ENCODE data around the gene PSG1. TPM values are rescaled to one million over a fixed set of nuclear protein-coding genes. Genes with fewer than 3 reads are reported as not detected.
"Not testable (repeated sequence)": the region's sequence is repeated elsewhere in the genome, so short reads cannot be mapped to it uniquely, and the experiment has no call there.

The PSG1 gene
- total RNA-seq, 5 donors from 2014 or later (not counting 1 experiment from before 2014, with no cell fraction given): not detected

DNA sequence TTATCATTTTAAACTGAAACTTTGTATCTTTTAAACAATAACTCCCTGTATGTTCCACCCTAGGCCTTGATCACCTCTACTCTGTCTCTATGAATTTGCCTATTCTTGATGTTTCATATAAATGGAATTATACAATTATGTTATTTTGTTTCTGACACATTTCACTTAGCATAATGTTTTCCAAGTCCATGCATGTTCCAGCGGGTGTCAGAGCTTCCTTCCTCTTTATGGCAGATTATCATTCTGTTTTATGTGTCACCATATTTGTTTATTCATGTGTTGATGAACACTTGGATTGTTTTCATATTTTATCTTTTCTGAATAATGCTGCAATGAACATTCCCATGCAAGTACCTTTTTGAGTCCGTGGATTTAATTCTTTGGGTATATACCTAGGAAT lies 3.2 kb upstream of the PSG1 start:
- H3K9me3 Mint-ChIP-seq; H3K36me3 Mint-ChIP-seq; H3K9me3 ChIP-seq; H3K4me3 ChIP-seq (ENCODE audit: control insufficient read depth in 1 of 2, extremely low read depth in 1 of 2, low read length in 1 of 2); H3K27ac Mint-ChIP-seq; H3K4me1 ChIP-seq (ENCODE audit: control insufficient read depth in 1 of 2, extremely low read depth in 1 of 2, insufficient read depth in 2 of 2, low read length in 2 of 2); CTCF ChIA-PET; H3K36me3 ChIP-seq (ENCODE audit: control insufficient read depth in 2 of 2, extremely low read depth in 1 of 2, insufficient read depth in 1 of 2, low read length in 1 of 2); POLR2A ChIA-PET; DNase-seq; H3K4me1 Mint-ChIP-seq; ATAC-seq (replicated peaks in 1 of 4); H3K27ac ChIP-seq (ENCODE audit: low read length); H3K4me3 Mint-ChIP-seq: not testable (repeated sequence)
- whole genome bisulfite sequencing (ENCODE audit: insufficient coverage): no CpG with 5 or more reads among the region's 2 CpGs
- peaks cover 22 to 49% of the 10 kb centered on the region in 2 donors for H3K27me3 Mint-ChIP-seq
- peaks cover 2 to 20% of the 10 kb centered on the region in 2 experiments for H3K27me3 ChIP-seq (replicated peaks in 1 of 2; ENCODE audit: control insufficient read depth in 2 of 2, extremely low read depth in 1 of 2, insufficient read depth in 2 of 2, low read length in 1 of 2)

DNA sequence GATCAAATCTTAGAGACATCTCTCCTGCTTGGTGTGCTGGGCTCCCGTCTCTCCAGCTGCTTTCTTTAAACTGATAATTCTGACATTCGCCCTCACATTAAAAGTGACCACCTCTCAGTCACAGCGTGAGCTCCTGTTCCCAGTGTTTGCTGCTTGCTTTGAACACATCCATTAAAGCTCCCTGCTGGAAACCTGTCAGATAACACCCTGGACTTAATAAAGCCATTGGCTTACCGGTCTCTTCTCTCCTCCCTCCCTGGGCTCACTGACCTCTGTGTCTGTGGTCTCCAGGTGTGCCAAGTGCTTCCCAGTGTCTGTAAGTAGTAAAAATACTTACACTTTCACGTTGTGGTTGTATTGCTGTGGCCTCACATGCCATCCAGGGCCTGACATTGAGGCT lies 2.5 kb upstream of the PSG1 start:
- WGBS (ENCODE audit: insufficient coverage): 63% methylated on average over 3 of the region's 5 CpGs
- H3K4me3 ChIP-seq (ENCODE audit: control insufficient read depth in 1 of 2, extremely low read depth in 1 of 2, low read length in 1 of 2); H3K9me3 Mint-ChIP-seq; H3K4me1 Mint-ChIP-seq; H3K9me3 ChIP-seq; H3K4me3 Mint-ChIP-seq; ATAC-seq (replicated peaks in 1 of 4); CTCF ChIA-PET; H3K27ac ChIP-seq (ENCODE audit: low read length); DNase-seq; H3K4me1 ChIP-seq (ENCODE audit: control insufficient read depth in 1 of 2, extremely low read depth in 1 of 2, insufficient read depth in 2 of 2, low read length in 2 of 2); H3K27ac Mint-ChIP-seq; H3K36me3 ChIP-seq (ENCODE audit: control insufficient read depth in 2 of 2, extremely low read depth in 1 of 2, insufficient read depth in 1 of 2, low read length in 1 of 2); POLR2A ChIA-PET; H3K36me3 Mint-ChIP-seq: not testable (repeated sequence)
- peaks cover 2 to 20% of the 10 kb centered on the region in 2 experiments for H3K27me3 ChIP-seq (replicated peaks in 1 of 2; ENCODE audit: control insufficient read depth in 2 of 2, extremely low read depth in 1 of 2, insufficient read depth in 2 of 2, low read length in 1 of 2)
- H3K27me3 Mint-ChIP-seq: peaks cover 22 to 45% of the 10 kb centered on the region in 2 donors

DNA sequence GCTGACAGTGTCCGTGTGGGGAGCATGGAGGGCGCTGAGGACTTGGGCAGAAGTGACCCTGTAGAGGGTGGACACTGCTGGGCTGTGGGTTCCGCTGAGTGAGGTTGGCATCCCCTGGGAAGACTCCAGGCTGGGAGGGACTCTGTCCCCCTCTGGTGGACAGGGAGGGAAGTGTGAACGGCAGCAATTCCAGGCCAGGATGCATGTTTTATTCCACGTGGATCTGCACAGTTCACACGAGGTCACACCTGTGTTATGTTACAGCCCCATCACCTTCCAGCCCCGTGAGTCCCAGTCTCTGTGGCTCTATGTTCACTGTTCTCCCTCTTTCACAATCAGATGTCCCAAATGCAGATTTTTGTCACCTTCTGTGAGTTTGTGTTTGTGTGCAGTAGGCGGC lies 1.8 kb upstream of the PSG1 start:
- ATAC-seq (replicated peaks in 1 of 4); H3K4me1 Mint-ChIP-seq; H3K9me3 ChIP-seq; H3K4me3 ChIP-seq (ENCODE audit: control insufficient read depth in 1 of 2, extremely low read depth in 1 of 2, low read length in 1 of 2); H3K36me3 ChIP-seq (ENCODE audit: control insufficient read depth in 2 of 2, extremely low read depth in 1 of 2, insufficient read depth in 1 of 2, low read length in 1 of 2); H3K27ac ChIP-seq (ENCODE audit: low read length); H3K9me3 Mint-ChIP-seq; H3K27ac Mint-ChIP-seq; DNase-seq; H3K36me3 Mint-ChIP-seq; CTCF ChIA-PET; H3K4me1 ChIP-seq (ENCODE audit: control insufficient read depth in 1 of 2, extremely low read depth in 1 of 2, insufficient read depth in 2 of 2, low read length in 2 of 2); H3K4me3 Mint-ChIP-seq; POLR2A ChIA-PET: not testable (repeated sequence)
- peaks cover 2 to 20% of the 10 kb centered on the region in 2 experiments for H3K27me3 ChIP-seq (replicated peaks in 1 of 2; ENCODE audit: control insufficient read depth in 2 of 2, extremely low read depth in 1 of 2, insufficient read depth in 2 of 2, low read length in 1 of 2)
- peaks cover 21 to 44% of the 10 kb centered on the region in 2 donors for H3K27me3 Mint-ChIP-seq
- 70% methylated on average over 6 of the region's 8 CpGs for WGBS (ENCODE audit: insufficient coverage)

DNA sequence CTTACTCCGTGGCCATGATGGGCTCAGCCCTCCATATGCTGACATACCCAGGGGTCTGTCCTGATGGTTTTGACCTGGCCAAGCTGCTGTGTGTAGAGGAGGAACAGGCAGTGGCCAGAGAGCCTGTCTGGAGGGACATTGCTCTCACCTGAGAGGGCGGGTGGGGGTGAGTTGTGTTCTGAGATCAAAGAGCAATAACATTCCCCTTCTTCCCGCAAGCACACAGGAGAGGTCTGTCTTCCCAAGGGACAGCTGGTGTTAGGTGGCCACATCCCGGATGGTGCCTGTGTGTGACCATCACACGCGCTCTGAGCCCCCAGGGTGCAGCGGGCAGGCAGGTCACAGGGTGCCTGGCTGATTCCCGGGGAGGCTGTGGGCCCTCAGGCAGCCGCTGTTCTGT lies 1.1 kb upstream of the PSG1 start:
- H3K9me3 Mint-ChIP-seq; H3K27ac Mint-ChIP-seq; H3K4me3 ChIP-seq (ENCODE audit: control insufficient read depth in 1 of 2, extremely low read depth in 1 of 2, low read length in 1 of 2); H3K27ac ChIP-seq (ENCODE audit: low read length); H3K4me3 Mint-ChIP-seq; CTCF ChIA-PET; H3K4me1 ChIP-seq (ENCODE audit: control insufficient read depth in 1 of 2, extremely low read depth in 1 of 2, insufficient read depth in 2 of 2, low read length in 2 of 2); H3K4me1 Mint-ChIP-seq; DNase-seq; H3K36me3 Mint-ChIP-seq; ATAC-seq (replicated peaks in 1 of 4); POLR2A ChIA-PET; H3K9me3 ChIP-seq; H3K36me3 ChIP-seq (ENCODE audit: control insufficient read depth in 2 of 2, extremely low read depth in 1 of 2, insufficient read depth in 1 of 2, low read length in 1 of 2): not testable (repeated sequence)
- H3K27me3 ChIP-seq (replicated peaks in 1 of 2; ENCODE audit: control insufficient read depth in 2 of 2, extremely low read depth in 1 of 2, insufficient read depth in 2 of 2, low read length in 1 of 2): peaks cover 2 to 20% of the 10 kb centered on the region in 2 experiments
- WGBS (ENCODE audit: insufficient coverage): 95% methylated on average over 3 of the region's 9 CpGs
- H3K27me3 Mint-ChIP-seq: peaks cover 16 to 39% of the 10 kb centered on the region in 2 donors

DNA sequence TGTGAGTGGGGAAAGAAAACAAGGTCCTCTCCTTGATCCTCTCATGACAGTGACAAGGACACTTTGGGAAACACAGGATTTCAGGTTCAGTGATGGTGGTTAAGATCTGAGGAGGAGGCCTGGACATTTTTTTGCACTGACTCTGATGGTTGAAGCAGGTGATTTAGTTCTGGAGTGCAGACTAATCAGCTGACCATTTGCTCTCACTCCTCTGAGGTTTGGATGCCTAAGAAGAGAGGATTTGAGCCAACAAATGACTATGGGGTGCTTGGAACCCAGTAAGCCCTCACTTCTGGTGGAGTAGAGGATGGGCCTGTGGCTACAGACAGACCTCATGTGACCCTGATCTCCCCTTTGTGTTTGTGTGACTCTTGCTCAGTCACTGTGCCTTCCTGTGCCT lies 2.9 kb downstream of the PSG1 start:
- H3K27me3 Mint-ChIP-seq: peaks cover 0 to 13% of the 10 kb centered on the region in 2 donors
- H3K4me1 ChIP-seq (ENCODE audit: control insufficient read depth in 1 of 2, extremely low read depth in 1 of 2, insufficient read depth in 2 of 2, low read length in 2 of 2); H3K4me1 Mint-ChIP-seq; ATAC-seq (replicated peaks in 1 of 4); H3K36me3 ChIP-seq (ENCODE audit: control insufficient read depth in 2 of 2, extremely low read depth in 1 of 2, insufficient read depth in 1 of 2, low read length in 1 of 2); H3K36me3 Mint-ChIP-seq; H3K27ac Mint-ChIP-seq; DNase-seq; H3K4me3 Mint-ChIP-seq; H3K9me3 ChIP-seq; CTCF ChIA-PET; POLR2A ChIA-PET; H3K4me3 ChIP-seq (ENCODE audit: control insufficient read depth in 1 of 2, extremely low read depth in 1 of 2, low read length in 1 of 2); H3K27ac ChIP-seq (ENCODE audit: low read length); H3K9me3 Mint-ChIP-seq: not testable (repeated sequence)
- H3K27me3 ChIP-seq (replicated peaks in 1 of 2; ENCODE audit: control insufficient read depth in 2 of 2, extremely low read depth in 1 of 2, insufficient read depth in 2 of 2, low read length in 1 of 2): peaks cover 0 to 17% of the 10 kb centered on the region in 2 experiments

DNA sequence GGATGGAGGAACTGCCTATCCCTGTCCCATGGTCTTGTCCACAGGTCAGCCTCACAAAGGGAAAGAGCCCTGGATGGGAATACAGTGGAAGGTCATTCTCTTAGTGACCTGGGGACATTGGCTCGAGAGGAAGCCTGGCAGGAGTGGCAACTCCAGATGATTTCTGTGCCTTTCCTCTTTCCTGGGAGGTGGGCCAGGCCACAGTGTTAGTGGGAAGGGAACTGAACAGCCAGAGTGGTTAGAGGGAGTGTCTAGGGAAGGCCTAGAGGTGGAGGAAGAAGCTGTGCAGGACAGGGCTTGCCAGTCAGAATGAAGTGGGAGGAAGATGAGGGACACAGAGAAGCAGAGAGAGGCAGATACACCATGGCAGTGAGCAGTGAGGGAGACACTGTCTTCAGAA lies 3.6 kb downstream of the PSG1 start:
- DNase-seq; H3K9me3 ChIP-seq; POLR2A ChIA-PET; H3K4me1 ChIP-seq (ENCODE audit: control insufficient read depth in 1 of 2, extremely low read depth in 1 of 2, insufficient read depth in 2 of 2, low read length in 2 of 2); H3K4me1 Mint-ChIP-seq; H3K27ac Mint-ChIP-seq; H3K36me3 ChIP-seq (ENCODE audit: control insufficient read depth in 2 of 2, extremely low read depth in 1 of 2, insufficient read depth in 1 of 2, low read length in 1 of 2); CTCF ChIA-PET; ATAC-seq (replicated peaks in 1 of 4); H3K9me3 Mint-ChIP-seq; H3K27ac ChIP-seq (ENCODE audit: low read length); H3K4me3 Mint-ChIP-seq; H3K4me3 ChIP-seq (ENCODE audit: control insufficient read depth in 1 of 2, extremely low read depth in 1 of 2, low read length in 1 of 2); H3K36me3 Mint-ChIP-seq: not testable (repeated sequence)
- peaks cover 0 to 11% of the 10 kb centered on the region in 2 donors for H3K27me3 Mint-ChIP-seq
- peaks cover 0 to 12% of the 10 kb centered on the region in 2 experiments for H3K27me3 ChIP-seq (replicated peaks in 1 of 2; ENCODE audit: control insufficient read depth in 2 of 2, extremely low read depth in 1 of 2, insufficient read depth in 2 of 2, low read length in 1 of 2)
- 50% methylated on average over 1 of the region's 1 CpG for WGBS (ENCODE audit: insufficient coverage)

Data from T-cell (primary cell).